GM04504 (cell line): ENCODE results near the gene DRC7.
A peak's percentile ranks its signal among the peaks of the same experiment; 100 is the strongest.
"Not testable (repeated sequence)": the region's sequence is repeated elsewhere in the genome, so short reads cannot be mapped to it uniquely, and the experiment has no call there.

Source experiments
- DNase-seq: peaks from one replicate; pipeline ENCODE4 v3.0.0-alpha.2; 2012; ENCODE audit warnings: low read depth

DRC7 gene

GRCh38 chr16:57762365-57763040, 67.9 kb downstream of the DRC7 start:
- no peak for DNase-seq

GRCh38 chr16:57763285-57764005, 68.8 kb downstream of the DRC7 start:
- DNase-seq: no peak

GRCh38 chr16:57764006-57764340, 69.4 kb downstream of the DRC7 start:
- DNase-seq: no peak

- peak; percentile 67 for DNase-seq
Measured at GRCh38 chr16:57764341-57765159, 69.9 kb downstream of the DRC7 start.

- no peak for DNase-seq
Measured at GRCh38 chr16:57765160-57765728, 70.6 kb downstream of the DRC7 start.

- no peak for DNase-seq
Measured at GRCh38 chr16:57766714-57767348, 72.2 kb downstream of the DRC7 start.

GRCh38 chr16:57769541-57770145, 75.0 kb downstream of the DRC7 start:
- DNase-seq: no peak

- no peak for DNase-seq
Measured at GRCh38 chr16:57770361-57770760, 75.8 kb downstream of the DRC7 start.

- DNase-seq: no peak
Measured at GRCh38 chr16:57771141-57771785, 76.7 kb downstream of the DRC7 start.

- DNase-seq: no peak
Measured at GRCh38 chr16:57773019-57773418, 78.4 kb downstream of the DRC7 start.

- no peak for DNase-seq
Measured at GRCh38 chr16:57773655-57774295, 79.2 kb downstream of the DRC7 start.

GRCh38 chr16:57774705-57775285, 80.2 kb downstream of the DRC7 start:
- DNase-seq: no peak

GRCh38 chr16:57775661-57776469, 81.3 kb downstream of the DRC7 start:
- DNase-seq: no peak

GRCh38 chr16:57778658-57779057, 84.1 kb downstream of the DRC7 start:
- no peak for DNase-seq

GRCh38 chr16:57779836-57780235, 85.2 kb downstream of the DRC7 start:
- not testable (repeated sequence) for DNase-seq

GRCh38 chr16:57781349-57781740, 86.7 kb downstream of the DRC7 start:
- no peak for DNase-seq
